LNCAP (cell line): ENCODE data around the gene UBL5.

Source experiments
- CTCF ChIP-seq: fragments of 450-650 bp; IDR thresholded peaks from 2 replicates; pipeline ENCODE4 v1.5.1; 2017; ENCODE audit warnings: mild to moderate bottlenecking

Gene UBL5

GRCh38 chr19:9857076-9857721, 29.5 kb downstream of the UBL5 start:
- TF ChIP-seq CTCF, result no peak

- TF ChIP-seq CTCF, result no peak
Observed at GRCh38 chr19:9857920-9858746, 30.4 kb downstream of the UBL5 start.

- TF ChIP-seq CTCF, result no peak
Observed at GRCh38 chr19:9858766-9859165, 31.0 kb downstream of the UBL5 start.

GRCh38 chr19:9860407-9860806, 32.7 kb downstream of the UBL5 start:
- no peak for TF ChIP-seq CTCF

GRCh38 chr19:9861503-9861902, 33.8 kb downstream of the UBL5 start:
- TF ChIP-seq CTCF, result no peak

GRCh38 chr19:9862938-9863337, 35.2 kb downstream of the UBL5 start:
- no peak for TF ChIP-seq CTCF

GRCh38 chr19:9863759-9864158, 36.0 kb downstream of the UBL5 start:
- no peak for TF ChIP-seq CTCF
